Measurements from ENCODE around the gene KPRP.

The KPRP gene

DNA sequence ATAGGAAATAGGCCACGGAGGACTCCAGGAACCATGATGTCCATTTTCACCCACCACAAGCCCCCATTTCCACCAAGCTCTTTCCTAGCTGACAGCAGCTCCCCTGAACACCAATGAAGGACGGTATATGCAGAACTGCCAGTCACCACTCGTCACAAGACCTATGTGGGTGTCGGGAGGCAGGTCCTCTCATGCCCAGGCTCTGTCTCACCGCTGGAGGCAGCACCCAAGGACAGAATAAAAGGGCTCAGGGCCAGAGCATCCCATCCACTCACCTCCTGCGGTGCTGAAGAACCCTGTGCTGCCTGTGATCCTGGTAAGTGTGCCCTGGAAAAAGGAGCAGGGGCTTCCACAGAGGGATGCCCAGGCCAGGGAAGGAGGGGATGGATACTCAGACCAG is 17.1 kb downstream of the KPRP start, which contains the start of gene LCE1F:
Gene LCE1F (plus strand): TSS at position 266 of the 400 bp plus-strand sequence. CDS start 1,232 bp downstream, outside the sequence.
- Histone ChIP-seq H3K27ac (no peak within 1 kb of the TSS), H3K27me3 (no peaks in the 10 kb centered on the region), H3K9me3 (no peaks in the 10 kb centered on the region), H3K36me3 (no peaks in the 10 kb centered on the region), H3K4me1 (ENCODE audit: control insufficient read depth in 1 of 2, insufficient read depth in 1 of 2, low read depth in 1 of 2, low read length in 1 of 2) (no peaks in the 10 kb centered on the region), H3K4me3 (ENCODE audit: low read depth in 1 of 2, low read length in 1 of 2) (no peak within 1 kb of the TSS)
- no peak for TF ChIP-seq CTCF (IDR thresholded peaks at IDR 0.05)

DNA sequence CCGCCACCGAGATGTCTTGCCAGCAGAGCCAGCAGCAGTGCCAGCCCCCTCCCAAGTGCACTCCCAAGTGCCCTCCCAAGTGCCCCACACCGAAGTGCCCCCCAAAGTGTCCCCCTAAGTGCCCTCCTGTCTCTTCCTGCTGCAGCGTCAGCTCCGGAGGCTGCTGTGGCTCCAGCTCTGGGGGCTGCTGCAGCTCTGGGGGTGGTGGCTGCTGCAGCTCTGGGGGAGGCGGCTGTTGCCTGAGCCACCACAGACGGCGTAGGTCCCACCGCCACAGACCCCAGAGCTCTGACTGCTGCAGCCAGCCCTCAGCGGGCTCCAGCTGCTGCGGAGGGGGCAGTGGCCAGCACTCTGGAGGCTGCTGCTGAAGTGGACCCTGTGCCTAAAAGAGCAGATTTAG is 18.5 kb downstream of the KPRP start:
- no peak overlapping the region for H3K27ac ChIP-seq
- TF ChIP-seq CTCF (IDR thresholded peaks at IDR 0.05), result no peak

GRCh38 chr1:152777510-152778137 is 19.8 kb downstream of the KPRP start:
- no peaks in the 10 kb centered on the region for H3K36me3 ChIP-seq
- no peak overlapping the region for H3K27ac ChIP-seq
- no peak for TF ChIP-seq CTCF (IDR thresholded peaks at IDR 0.05)
- H3K9me3 ChIP-seq, result no peaks in the 10 kb centered on the region
- no peak overlapping the region for H3K4me3 ChIP-seq (ENCODE audit: low read depth in 1 of 2, low read length in 1 of 2)
- H3K4me1 ChIP-seq (ENCODE audit: control insufficient read depth in 1 of 2, insufficient read depth in 1 of 2, low read depth in 1 of 2, low read length in 1 of 2), result no peaks in the 10 kb centered on the region
- H3K27me3 ChIP-seq, result peaks cover 8% of the 10 kb centered on the region

More for the DNA sequence above, 18.5 kb downstream of the KPRP start:
- Histone ChIP-seq H3K27me3 (peaks cover 7% of the 10 kb centered on the region), H3K36me3 (no peaks in the 10 kb centered on the region), H3K9me3 (no peaks in the 10 kb centered on the region), H3K4me1 (ENCODE audit: control insufficient read depth in 1 of 2, insufficient read depth in 1 of 2, low read depth in 1 of 2, low read length in 1 of 2) (no peaks in the 10 kb centered on the region), H3K4me3 (ENCODE audit: low read depth in 1 of 2, low read length in 1 of 2) (no peak overlapping the region)

GRCh38 chr1:152783095-152783494 is 25.3 kb downstream of the KPRP start:
- no peak overlapping the region for H3K4me3 ChIP-seq (ENCODE audit: low read depth in 1 of 2, low read length in 1 of 2)
- H3K27ac ChIP-seq, result no peak overlapping the region
- H3K4me1 ChIP-seq (ENCODE audit: control insufficient read depth in 1 of 2, insufficient read depth in 1 of 2, low read depth in 1 of 2, low read length in 1 of 2), result no peaks in the 10 kb centered on the region

DNA sequence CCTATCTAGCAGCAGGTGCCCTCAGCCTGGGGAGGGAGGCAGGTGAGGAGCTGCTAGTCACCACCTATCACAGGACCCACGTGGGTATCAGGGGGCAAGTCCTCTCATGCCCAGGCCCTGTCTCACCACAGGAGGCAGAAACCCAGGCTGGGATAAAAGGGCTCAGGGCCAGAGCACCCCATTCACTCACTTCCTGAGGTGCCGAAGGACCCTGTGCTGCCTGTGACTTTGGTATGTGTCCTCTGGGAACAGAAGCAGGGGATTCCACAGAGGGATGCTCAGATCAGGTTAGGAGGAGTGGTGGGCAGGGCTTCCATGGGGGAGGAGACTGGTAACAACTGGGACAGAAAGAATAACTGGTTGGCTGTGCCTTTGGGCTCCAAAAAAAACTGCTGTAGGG is 28.3 kb downstream of the KPRP start, which contains the start of gene LCE1E:
Gene LCE1E (plus strand): TSS at position 181 of the 400 bp plus-strand sequence. CDS start 1,043 bp downstream, outside the sequence.
- no peaks in the 10 kb centered on the region for H3K9me3 ChIP-seq
- H3K36me3 ChIP-seq, result no peaks in the 10 kb centered on the region
- no peaks in the 10 kb centered on the region for H3K4me1 ChIP-seq (ENCODE audit: control insufficient read depth in 1 of 2, insufficient read depth in 1 of 2, low read depth in 1 of 2, low read length in 1 of 2)
- TF ChIP-seq CTCF (IDR thresholded peaks at IDR 0.05), result no peak
- peaks cover 52% of the 10 kb centered on the region for H3K27me3 ChIP-seq
- H3K4me3 ChIP-seq (ENCODE audit: low read depth in 1 of 2, low read length in 1 of 2), result no peak within 1 kb of the TSS
- no peak within 1 kb of the TSS for H3K27ac ChIP-seq

More at GRCh38 chr1:152783095-152783494, 25.3 kb downstream of the KPRP start:
- H3K9me3 ChIP-seq, result no peaks in the 10 kb centered on the region
- H3K27me3 ChIP-seq, result peaks cover 47% of the 10 kb centered on the region
- no peaks in the 10 kb centered on the region for H3K36me3 ChIP-seq
- TF ChIP-seq CTCF (IDR thresholded peaks at IDR 0.05), result no peak
